Upper lobe of right lung (tissue), 1 donor: ENCODE measurements around the gene SERTAD3. TPM values are rescaled to one million over a fixed set of nuclear protein-coding genes. Genes with fewer than 3 reads are reported as not detected.
A peak's percentile ranks its signal among the peaks of the same experiment; 100 is the strongest.

Source experiments
- ATAC-seq: fragments of 200-7000 bp; cut with Tn5 transposase; one replicate; pipeline ENCODE4 v1.9.1; 2020; ENCODE audit warnings: mild to moderate bottlenecking, moderate library complexity
- DNase-seq: peaks from one replicate; pipeline ENCODE4 v3.0.0-alpha.2; 2020
- H3K27ac ChIP-seq: fragments of 200-600 bp; one replicate; pipeline ENCODE4 v1.8.0; 2022
- H3K27me3 ChIP-seq: fragments of 200-600 bp; one replicate; pipeline ENCODE4 v1.8.0; 2022; ENCODE audit warnings: mild to moderate bottlenecking
- H3K36me3 ChIP-seq: fragments of 200-600 bp; one replicate; pipeline ENCODE4 v1.8.0; 2022
- H3K4me1 ChIP-seq: fragments of 200-600 bp; one replicate; pipeline ENCODE4 v1.8.0; 2022
- H3K4me3 ChIP-seq: fragments of 200-600 bp; one replicate; pipeline ENCODE4 v1.8.0; 2022; ENCODE audit warnings: mild to moderate bottlenecking
- H3K9me3 ChIP-seq: fragments of 200-600 bp; one replicate; pipeline ENCODE4 v1.8.0; 2022
- intact Hi-C: fragments of 100-400 bp; cut with DNase I; formaldehyde crosslinking; loops from one replicate; pipeline ENCODE4 v1.11.0; 2022
- total RNA-seq: library from RNA; stranded (reverse); fragmentation: NEBNext Ultra II Directional; extraction: Animal tissue kit (Norgen Biotek cat#: 25700); gene quantifications from one replicate; pipeline ENCODE4 v1.2.1, GENCODE V29; 2021
- TF ChIP-seq, protein P1 (sequence below): fragments of 200-600 bp; IDR thresholded peaks from one replicate; pipeline ENCODE4 v1.8.0; 2022; ENCODE audit warnings: antibody characterized with exemption
- donor health status: DM: no; HTN: yes; CAD: no; lungs with severe emphysema.

The SERTAD3 gene
- total RNA-seq, 1 donor from 2014 or later: 32.6 TPM

DNA sequence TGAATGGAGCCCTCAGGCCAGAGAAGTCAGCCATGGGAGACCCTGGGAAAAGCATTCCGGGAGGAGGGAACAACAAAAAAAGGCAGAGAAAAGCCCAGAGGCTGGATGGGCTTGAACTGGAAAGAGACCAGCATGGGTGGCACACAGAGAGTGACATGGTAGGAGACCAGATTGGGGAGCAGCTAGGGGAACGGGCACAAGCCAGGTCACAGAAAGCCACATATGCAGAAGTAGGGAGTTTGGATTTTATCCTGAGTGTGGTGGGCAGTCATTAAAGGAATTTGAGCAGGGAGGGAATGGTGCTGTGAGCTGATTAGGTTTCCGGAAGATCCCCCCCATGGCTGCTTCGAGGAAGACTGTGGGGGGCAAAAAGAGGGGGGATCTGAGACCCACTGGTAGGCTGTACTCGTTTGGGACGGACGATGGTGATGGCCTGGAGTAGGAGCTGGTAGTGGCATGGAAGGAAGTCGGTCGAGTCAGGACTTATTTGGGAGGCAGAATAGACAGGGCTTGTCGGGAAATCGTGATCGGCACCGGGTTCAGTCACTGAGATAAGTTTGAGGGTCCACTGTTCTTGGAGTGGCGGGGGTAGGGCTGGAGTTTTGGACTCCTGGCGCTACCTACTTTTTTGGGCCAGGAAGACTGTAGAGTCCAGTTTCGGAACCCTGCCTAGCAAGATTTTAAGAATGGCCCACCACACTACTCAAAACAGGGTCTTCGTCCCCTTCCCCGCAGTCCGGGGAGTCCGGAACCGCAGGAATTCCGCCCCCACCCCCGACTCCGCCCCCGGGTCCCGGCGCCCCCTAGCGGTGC lies 19.3 kb downstream of the SERTAD3 start:
- DNase-seq: no peak
- H3K9me3 ChIP-seq: no peaks in the 10 kb centered on the region
- intact Hi-C loops: no loop called here
- TF ChIP-seq, protein P1, sequence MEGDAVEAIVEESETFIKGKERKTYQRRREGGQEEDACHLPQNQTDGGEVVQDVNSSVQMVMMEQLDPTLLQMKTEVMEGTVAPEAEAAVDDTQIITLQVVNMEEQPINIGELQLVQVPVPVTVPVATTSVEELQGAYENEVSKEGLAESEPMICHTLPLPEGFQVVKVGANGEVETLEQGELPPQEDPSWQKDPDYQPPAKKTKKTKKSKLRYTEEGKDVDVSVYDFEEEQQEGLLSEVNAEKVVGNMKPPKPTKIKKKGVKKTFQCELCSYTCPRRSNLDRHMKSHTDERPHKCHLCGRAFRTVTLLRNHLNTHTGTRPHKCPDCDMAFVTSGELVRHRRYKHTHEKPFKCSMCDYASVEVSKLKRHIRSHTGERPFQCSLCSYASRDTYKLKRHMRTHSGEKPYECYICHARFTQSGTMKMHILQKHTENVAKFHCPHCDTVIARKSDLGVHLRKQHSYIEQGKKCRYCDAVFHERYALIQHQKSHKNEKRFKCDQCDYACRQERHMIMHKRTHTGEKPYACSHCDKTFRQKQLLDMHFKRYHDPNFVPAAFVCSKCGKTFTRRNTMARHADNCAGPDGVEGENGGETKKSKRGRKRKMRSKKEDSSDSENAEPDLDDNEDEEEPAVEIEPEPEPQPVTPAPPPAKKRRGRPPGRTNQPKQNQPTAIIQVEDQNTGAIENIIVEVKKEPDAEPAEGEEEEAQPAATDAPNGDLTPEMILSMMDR: no peak
- peaks cover 13% of the 10 kb centered on the region for H3K36me3 ChIP-seq
- peaks cover 42% of the 10 kb centered on the region for H3K4me1 ChIP-seq
- H3K4me3 ChIP-seq: peak overlapping the region; percentile 60
- ATAC-seq: no peak
- peak overlapping the region; percentile 98 for H3K27ac ChIP-seq
- H3K27me3 ChIP-seq: no peaks in the 10 kb centered on the region

- ATAC-seq (no peak), DNase-seq (no peak)
- peak overlapping the region; percentile 98 for H3K27ac ChIP-seq
- H3K9me3 ChIP-seq: no peaks in the 10 kb centered on the region
- TF ChIP-seq, protein P1: no peak
- peak overlapping the region; percentile 60 for H3K4me3 ChIP-seq
- intact Hi-C loops: no loop called here
- no peaks in the 10 kb centered on the region for H3K27me3 ChIP-seq
- H3K4me1 ChIP-seq: peaks cover 44% of the 10 kb centered on the region
- H3K36me3 ChIP-seq: peaks cover 13% of the 10 kb centered on the region
Measured at GRCh38 chr19:40423938-40424337, 20.2 kb downstream of the SERTAD3 start.

GRCh38 chr19:40422748-40423566 lies 21.2 kb downstream of the SERTAD3 start:
- ATAC-seq: no peak
- intact Hi-C loops: no loop called here
- H3K27ac ChIP-seq: peak overlapping the region; percentile 99
- no peaks in the 10 kb centered on the region for H3K27me3 ChIP-seq
- no peaks in the 10 kb centered on the region for H3K9me3 ChIP-seq
- TF ChIP-seq, protein P1: no peak
- H3K4me3 ChIP-seq: peak overlapping the region; percentile 60
- H3K36me3 ChIP-seq: peaks cover 13% of the 10 kb centered on the region
- H3K4me1 ChIP-seq: peaks cover 48% of the 10 kb centered on the region
- no peak for DNase-seq

- H3K27ac ChIP-seq: peak overlapping the region; percentile 99
- ATAC-seq (no peak), DNase-seq (no peak)
- peaks cover 13% of the 10 kb centered on the region for H3K36me3 ChIP-seq
- peaks cover 56% of the 10 kb centered on the region for H3K4me1 ChIP-seq
- intact Hi-C loops: no loop called here
- H3K27me3 ChIP-seq: no peaks in the 10 kb centered on the region
- H3K4me3 ChIP-seq: peak overlapping the region; percentile 76
- no peaks in the 10 kb centered on the region for H3K9me3 ChIP-seq
- TF ChIP-seq, protein P1: no peak
Measured at GRCh38 chr19:40421993-40422747, 22.0 kb downstream of the SERTAD3 start.
